Lower leg skin (tissue), 4 donors: Measurements from ENCODE around the gene P2RY2. TPM values are rescaled to one million over a fixed set of nuclear protein-coding genes. Genes with fewer than 3 reads are reported as not detected.

ENCODE experiments used
- DNase-seq, 2 donors: peaks; one replicate each; pipeline ENCODE4 v3.0.0-alpha.2; 2019; ENCODE audit warnings: low spot score in 2 of 2
- H3K4me3 ChIP-seq: fragments of 200-600 bp; sonication (generic); 2 replicates; pipeline ENCODE4 v1.5.1; 2017; ENCODE audit warnings: mild to moderate bottlenecking, low read depth; ENCODE audit not compliant: poor library complexity, severe bottlenecking
- POLR2A ChIP-seq, 2 donors: fragments of 450-650 bp; IDR thresholded peaks; one replicate each; pipeline ENCODE4 v1.6.1; 2016 to 2017; ENCODE audit warnings: antibody characterized with exemption in 2 of 2, mild to moderate bottlenecking in 1 of 2, moderate library complexity in 1 of 2
- WGBS, 2 donors: methylation state at CpG; one replicate each; pipeline ENCODE4 v1.1.5; 2018; 5-methylcytosine and 5-hydroxymethylcytosine counted together
- intact Hi-C: fragments of 100-400 bp; cut with DNase I; formaldehyde crosslinking; loops from one replicate; pipeline ENCODE4 v1.15.0; 2023; ENCODE audit warnings: low total_unique reads
- total RNA-seq, 4 donors: library from RNA; depleted of rRNA; stranded (reverse); fragments of >200 nt; gene quantifications; one replicate each; pipeline ENCODE4 v1.1.0, GENCODE V29; 2016
- TF ChIP-seq, protein P1 (sequence below), 3 donors: fragments of 450-650 bp; IDR thresholded peaks; one replicate each; pipeline ENCODE4 v1.5.1; 2016; ENCODE audit warnings: antibody characterized with exemption in 3 of 3, mild to moderate bottlenecking in 3 of 3, moderate library complexity in 2 of 3

Gene P2RY2
- total RNA-seq, 4 donors from 2014 or later: 3.2 to 8.7 (median 5.1) TPM

DNA sequence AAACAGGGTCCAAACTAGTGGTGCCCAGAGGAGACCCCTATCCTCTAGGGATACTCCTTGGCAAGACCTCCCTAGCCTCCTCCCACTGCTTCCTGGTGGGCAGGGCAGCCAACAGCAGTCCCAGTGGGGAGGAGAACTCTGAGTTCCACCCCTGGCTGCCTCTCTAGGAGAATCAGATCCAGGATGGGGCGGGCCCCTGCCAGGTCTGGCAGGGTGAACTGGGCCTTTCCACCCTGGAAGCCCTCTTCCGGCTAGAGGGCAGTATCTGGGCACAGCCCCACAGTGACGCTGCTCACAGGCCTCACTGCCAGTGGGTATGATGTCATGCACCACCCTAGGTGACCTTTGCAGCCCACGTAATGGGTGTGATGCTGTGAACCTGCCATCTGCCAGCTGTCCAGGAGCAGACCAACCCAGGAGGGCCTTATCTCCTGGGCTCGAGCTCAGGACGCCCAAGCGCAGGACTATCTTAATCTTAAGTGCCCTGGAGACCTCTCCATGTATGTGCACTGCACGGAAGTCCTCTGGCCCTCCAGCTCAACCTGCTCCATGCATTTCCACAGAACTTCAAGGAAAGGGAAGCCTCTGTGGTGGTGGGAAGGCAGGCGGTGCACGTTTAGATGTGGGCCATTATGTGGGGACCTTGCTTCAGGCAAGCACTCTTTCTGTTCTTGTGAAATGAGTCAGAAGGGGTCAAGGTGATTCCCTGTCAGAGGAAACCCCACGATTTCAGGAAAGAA lies 44.2 kb upstream of the P2RY2 start:
- no peak for TF ChIP-seq POLR2A (IDR thresholded peaks at IDR 0.05)
- TF ChIP-seq, protein P1, sequence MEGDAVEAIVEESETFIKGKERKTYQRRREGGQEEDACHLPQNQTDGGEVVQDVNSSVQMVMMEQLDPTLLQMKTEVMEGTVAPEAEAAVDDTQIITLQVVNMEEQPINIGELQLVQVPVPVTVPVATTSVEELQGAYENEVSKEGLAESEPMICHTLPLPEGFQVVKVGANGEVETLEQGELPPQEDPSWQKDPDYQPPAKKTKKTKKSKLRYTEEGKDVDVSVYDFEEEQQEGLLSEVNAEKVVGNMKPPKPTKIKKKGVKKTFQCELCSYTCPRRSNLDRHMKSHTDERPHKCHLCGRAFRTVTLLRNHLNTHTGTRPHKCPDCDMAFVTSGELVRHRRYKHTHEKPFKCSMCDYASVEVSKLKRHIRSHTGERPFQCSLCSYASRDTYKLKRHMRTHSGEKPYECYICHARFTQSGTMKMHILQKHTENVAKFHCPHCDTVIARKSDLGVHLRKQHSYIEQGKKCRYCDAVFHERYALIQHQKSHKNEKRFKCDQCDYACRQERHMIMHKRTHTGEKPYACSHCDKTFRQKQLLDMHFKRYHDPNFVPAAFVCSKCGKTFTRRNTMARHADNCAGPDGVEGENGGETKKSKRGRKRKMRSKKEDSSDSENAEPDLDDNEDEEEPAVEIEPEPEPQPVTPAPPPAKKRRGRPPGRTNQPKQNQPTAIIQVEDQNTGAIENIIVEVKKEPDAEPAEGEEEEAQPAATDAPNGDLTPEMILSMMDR (IDR thresholded peaks at IDR 0.05): no peak

DNA sequence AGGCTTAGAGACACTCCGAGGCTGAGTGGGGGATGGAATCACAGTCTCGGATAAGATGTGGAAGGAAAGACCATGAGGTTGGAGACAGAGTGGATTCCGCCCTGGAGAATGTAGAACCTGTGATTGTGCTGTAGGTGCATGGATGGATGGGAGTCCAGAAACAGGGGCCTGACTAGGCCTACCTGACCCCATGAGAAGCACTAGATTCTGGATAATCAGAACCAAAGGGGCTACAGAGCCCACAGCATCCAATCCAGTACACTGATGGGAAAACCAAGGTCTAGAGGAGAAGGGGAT lies 43.6 kb upstream of the P2RY2 start:
- intact Hi-C loops: no loop called here
- TF ChIP-seq, protein P1 (IDR thresholded peaks at IDR 0.05): no peak
- TF ChIP-seq POLR2A (IDR thresholded peaks at IDR 0.05): no peak
- no peak for DNase-seq
- 94 to 100% methylated on average over 3 of the region's 3 CpGs for WGBS, 2 donors
- H3K4me3 ChIP-seq: no peak overlapping the region

More for the DNA sequence above, 44.2 kb upstream of the P2RY2 start:
- no peak for DNase-seq
- WGBS, 2 donors: 73 to 81% methylated on average over 4 to 11 of the region's 11 CpGs
- intact Hi-C loops: no loop called here
- no peak overlapping the region for H3K4me3 ChIP-seq

DNA sequence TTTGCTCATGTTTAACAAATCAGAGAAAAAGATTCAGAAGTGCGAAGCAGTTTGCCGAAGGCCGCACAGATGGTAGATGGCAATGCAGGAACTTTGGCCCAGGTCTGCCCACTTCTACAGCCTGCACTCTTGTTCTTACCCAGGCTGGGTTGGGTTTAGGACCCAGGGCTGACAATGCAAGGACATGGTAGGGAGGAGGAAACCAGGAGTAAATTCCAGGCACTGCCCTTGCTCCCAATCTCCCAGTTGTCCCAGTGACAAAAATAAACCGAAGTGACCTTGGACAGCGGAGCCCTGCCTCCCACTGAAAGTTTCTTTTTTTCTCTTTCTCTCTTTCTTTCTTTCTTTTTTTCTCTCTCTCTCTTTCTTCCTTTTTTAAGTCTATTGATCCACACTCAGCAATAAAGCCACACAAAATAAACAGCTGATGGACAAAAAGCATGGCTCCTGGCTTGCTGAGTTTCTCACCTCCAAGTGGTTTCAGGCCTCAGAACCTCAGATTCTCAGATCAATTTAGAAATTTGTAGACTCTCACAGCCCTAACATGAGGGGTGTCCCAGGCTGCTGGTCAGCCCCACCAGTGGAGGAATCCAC lies 42.4 kb upstream of the P2RY2 start:
- 73 to 78% methylated on average over 5 of the region's 5 CpGs for WGBS, 2 donors
- intact Hi-C loops: loop anchor here (5.0 kb wide), 1 partner anchor 343 kb away; no protein-coding TSS in a partner anchor
- H3K4me3 ChIP-seq: no peak overlapping the region
- no peak for DNase-seq
- TF ChIP-seq, protein P1 (IDR thresholded peaks at IDR 0.05): no peak
- TF ChIP-seq POLR2A (IDR thresholded peaks at IDR 0.05): no peak

DNA sequence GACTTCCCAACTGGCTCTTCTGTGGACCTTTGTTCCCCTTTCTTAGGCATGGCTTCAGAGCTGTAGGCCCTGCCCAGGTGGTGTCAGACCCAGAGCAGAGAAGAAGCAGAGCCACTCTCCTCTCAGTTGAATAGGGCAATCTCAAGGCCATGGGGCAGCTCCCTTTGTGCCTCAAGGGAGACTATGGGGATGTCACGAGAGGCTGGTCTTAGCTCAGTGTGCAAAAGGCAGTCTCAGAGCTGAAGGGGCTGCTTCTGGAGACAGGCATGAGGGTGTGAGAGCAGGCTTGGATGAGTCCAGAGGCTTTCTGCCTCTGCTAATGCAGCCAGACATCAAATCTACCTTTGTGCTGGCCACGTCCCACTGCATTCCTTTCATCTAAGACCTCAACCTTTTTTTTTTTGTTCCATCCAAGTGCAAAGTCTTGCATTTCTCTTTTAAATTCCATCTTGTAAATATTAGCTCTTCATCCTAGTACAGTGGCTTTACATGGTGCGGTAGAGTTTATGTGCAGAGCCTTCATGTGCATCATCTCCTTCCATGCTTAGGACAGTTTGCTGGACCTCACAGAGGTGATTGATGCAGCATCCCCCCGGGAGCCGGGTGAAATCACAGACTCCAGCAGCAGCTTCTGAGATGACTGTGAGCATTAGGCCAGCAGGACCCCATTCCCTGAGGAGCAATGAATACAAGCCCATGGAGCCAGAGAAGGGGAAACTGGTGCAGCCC lies 41.8 kb upstream of the P2RY2 start:
- intact Hi-C loops: loop anchor here (5.0 kb wide), 1 partner anchor 344 kb away; no protein-coding TSS in a partner anchor
- TF ChIP-seq, protein P1 (IDR thresholded peaks at IDR 0.05): no peak
- no peak for TF ChIP-seq POLR2A (IDR thresholded peaks at IDR 0.05)

DNA sequence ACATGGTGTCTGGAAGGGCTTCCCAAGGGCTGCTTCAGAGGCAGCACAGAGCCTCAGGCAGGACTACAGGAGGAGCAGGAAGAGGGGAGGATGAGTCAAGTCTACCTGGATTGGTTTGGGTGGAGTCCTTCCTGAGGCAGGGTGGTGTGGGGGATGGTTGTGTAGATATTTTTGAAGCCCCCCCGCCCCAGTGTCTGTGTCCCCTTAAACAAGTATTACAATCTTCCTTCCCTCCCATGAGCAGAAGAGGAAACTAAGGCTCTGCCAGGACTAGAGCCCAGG lies 41.3 kb upstream of the P2RY2 start:
- intact Hi-C loops: loop anchor here (5.0 kb wide), 1 partner anchor 345 kb away; no protein-coding TSS in a partner anchor
- 90 to 94% methylated on average over 1 of the region's 1 CpG for WGBS, 2 donors
- no peak overlapping the region for H3K4me3 ChIP-seq
- DNase-seq: no peak
- TF ChIP-seq, protein P1 (IDR thresholded peaks at IDR 0.05): no peak
- TF ChIP-seq POLR2A (IDR thresholded peaks at IDR 0.05): no peak

More for the DNA sequence above, 41.8 kb upstream of the P2RY2 start:
- DNase-seq: no peak
- H3K4me3 ChIP-seq: no peak overlapping the region
- WGBS, 2 donors: 88 to 92% methylated on average over 5 of the region's 5 CpGs
